Parathyroid adenoma (tissue), 2 donors: ENCODE results near the gene ERAP2.

Source experiments
- H2AFZ ChIP-seq: fragments of 300-600 bp; sonication (generic); one replicate; pipeline ENCODE4 v1.7.0; 2017; ENCODE audit warnings: antibody characterized with exemption, mild to moderate bottlenecking
- H3K27ac ChIP-seq: fragments of 300-600 bp; sonication (generic); one replicate; pipeline ENCODE4 v1.7.0; 2017
- H3K27me3 ChIP-seq: fragments of 300-600 bp; sonication (generic); one replicate; pipeline ENCODE4 v1.7.0; 2017; ENCODE audit warnings: low read length; ENCODE audit not compliant: control insufficient read depth, insufficient read depth
- H3K36me3 ChIP-seq: fragments of 300-600 bp; sonication (generic); one replicate; pipeline ENCODE4 v1.7.0; 2017; ENCODE audit warnings: low read length; ENCODE audit not compliant: control insufficient read depth, insufficient read depth
- H3K4me1 ChIP-seq: fragments of 300-600 bp; sonication (generic); one replicate; pipeline ENCODE4 v1.7.0; 2017; ENCODE audit warnings: control low read depth
- H3K4me2 ChIP-seq: fragments of 300-600 bp; sonication (generic); one replicate; pipeline ENCODE4 v1.7.0; 2017; ENCODE audit warnings: low read length
- H3K4me3 ChIP-seq: fragments of 300-600 bp; sonication (generic); one replicate; pipeline ENCODE4 v1.7.0; 2017; ENCODE audit warnings: low read depth, low read length
- H3K79me2 ChIP-seq: fragments of 300-600 bp; sonication (generic); one replicate; pipeline ENCODE4 v1.7.0; 2017; ENCODE audit warnings: control low read depth
- H3K9ac ChIP-seq: fragments of 300-600 bp; sonication (generic); one replicate; pipeline ENCODE4 v1.7.0; 2017; ENCODE audit warnings: mild to moderate bottlenecking
- H3K9me3 ChIP-seq: fragments of 300-600 bp; sonication (generic); one replicate; pipeline ENCODE4 v1.7.0; 2017; ENCODE audit warnings: low read length; ENCODE audit not compliant: control insufficient read depth
- TF ChIP-seq, protein P1 (sequence below): fragments of 300-600 bp; sonication (generic); IDR thresholded peaks from one replicate; pipeline ENCODE4 v1.7.0; 2017; ENCODE audit warnings: antibody characterized with exemption, mild to moderate bottlenecking
- donor health status: primary hyperparathyroidism.

The ERAP2 gene

DNA sequence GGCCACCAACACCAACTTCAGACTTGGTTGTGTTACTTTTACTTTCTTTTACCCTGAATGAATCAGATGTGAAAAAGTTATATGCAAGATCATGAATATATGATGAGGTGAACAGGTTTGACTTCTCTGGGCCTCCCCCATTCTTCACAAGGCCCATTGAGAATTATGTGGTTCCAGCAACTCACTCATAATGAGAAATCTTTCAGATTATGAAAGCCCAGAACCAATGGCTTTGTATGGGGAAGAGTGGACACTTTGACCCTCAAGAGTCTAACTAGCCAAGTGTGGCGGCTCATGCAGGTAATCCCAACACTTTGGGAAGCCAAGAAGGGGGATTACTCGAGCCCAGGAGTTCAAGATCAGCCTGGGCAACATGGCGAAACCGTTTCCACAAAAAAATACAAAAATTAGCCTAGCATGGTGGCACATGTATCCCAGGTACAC, 43.5 kb downstream of the ERAP2 start:
- no peaks in the 10 kb centered on the region for H3K4me1 ChIP-seq
- no peak overlapping the region for H3K4me3 ChIP-seq
- H3K9ac ChIP-seq = no peak overlapping the region
- no peaks in the 10 kb centered on the region for H3K36me3 ChIP-seq
- no peaks in the 10 kb centered on the region for H3K9me3 ChIP-seq
- H3K27me3 ChIP-seq = no peaks in the 10 kb centered on the region
- TF ChIP-seq, protein P1, sequence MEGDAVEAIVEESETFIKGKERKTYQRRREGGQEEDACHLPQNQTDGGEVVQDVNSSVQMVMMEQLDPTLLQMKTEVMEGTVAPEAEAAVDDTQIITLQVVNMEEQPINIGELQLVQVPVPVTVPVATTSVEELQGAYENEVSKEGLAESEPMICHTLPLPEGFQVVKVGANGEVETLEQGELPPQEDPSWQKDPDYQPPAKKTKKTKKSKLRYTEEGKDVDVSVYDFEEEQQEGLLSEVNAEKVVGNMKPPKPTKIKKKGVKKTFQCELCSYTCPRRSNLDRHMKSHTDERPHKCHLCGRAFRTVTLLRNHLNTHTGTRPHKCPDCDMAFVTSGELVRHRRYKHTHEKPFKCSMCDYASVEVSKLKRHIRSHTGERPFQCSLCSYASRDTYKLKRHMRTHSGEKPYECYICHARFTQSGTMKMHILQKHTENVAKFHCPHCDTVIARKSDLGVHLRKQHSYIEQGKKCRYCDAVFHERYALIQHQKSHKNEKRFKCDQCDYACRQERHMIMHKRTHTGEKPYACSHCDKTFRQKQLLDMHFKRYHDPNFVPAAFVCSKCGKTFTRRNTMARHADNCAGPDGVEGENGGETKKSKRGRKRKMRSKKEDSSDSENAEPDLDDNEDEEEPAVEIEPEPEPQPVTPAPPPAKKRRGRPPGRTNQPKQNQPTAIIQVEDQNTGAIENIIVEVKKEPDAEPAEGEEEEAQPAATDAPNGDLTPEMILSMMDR = no peak
- no peak overlapping the region for H2AFZ ChIP-seq
- no peak overlapping the region for H3K4me2 ChIP-seq
- no peak overlapping the region for H3K27ac ChIP-seq
- no peaks in the 10 kb centered on the region for H3K79me2 ChIP-seq

DNA sequence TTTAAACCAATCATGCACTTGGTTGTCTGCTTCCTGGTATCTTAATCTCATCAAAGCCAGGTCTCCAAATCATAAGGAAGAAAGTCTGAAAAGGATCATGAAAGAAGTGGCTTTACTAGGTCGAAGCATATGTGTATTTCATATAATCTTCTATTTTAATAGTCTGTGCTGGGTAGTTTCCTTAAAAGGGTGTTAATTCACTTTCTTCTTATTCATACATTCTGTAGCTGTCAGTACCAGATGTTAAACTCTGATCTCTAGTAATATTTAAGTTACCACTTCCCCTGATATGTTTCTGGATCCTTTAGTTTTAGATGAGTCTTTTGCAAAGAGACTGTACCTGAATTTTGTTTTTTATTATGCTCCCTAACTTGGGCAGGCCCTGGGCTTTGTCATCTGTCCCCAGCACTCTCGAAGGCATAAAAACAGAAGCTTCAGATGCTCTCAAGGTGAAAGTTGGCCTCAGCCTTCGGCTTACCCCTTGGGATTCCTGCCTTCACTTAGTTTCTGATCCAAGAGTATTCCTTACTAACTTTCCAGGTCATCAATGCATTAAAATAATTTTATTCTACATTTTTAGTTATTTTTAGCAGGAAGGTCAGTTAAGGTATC, 44.5 kb downstream of the ERAP2 start:
- Histone ChIP-seq H2AFZ (no peak overlapping the region), H3K4me1 (no peaks in the 10 kb centered on the region), H3K4me2 (no peak overlapping the region), H3K27me3 (no peaks in the 10 kb centered on the region), H3K79me2 (peaks cover 3% of the 10 kb centered on the region), H3K4me3 (no peak overlapping the region), H3K9me3 (no peaks in the 10 kb centered on the region), H3K36me3 (no peaks in the 10 kb centered on the region), H3K27ac (no peak overlapping the region), H3K9ac (no peak overlapping the region)
- TF ChIP-seq, protein P1 = no peak

DNA sequence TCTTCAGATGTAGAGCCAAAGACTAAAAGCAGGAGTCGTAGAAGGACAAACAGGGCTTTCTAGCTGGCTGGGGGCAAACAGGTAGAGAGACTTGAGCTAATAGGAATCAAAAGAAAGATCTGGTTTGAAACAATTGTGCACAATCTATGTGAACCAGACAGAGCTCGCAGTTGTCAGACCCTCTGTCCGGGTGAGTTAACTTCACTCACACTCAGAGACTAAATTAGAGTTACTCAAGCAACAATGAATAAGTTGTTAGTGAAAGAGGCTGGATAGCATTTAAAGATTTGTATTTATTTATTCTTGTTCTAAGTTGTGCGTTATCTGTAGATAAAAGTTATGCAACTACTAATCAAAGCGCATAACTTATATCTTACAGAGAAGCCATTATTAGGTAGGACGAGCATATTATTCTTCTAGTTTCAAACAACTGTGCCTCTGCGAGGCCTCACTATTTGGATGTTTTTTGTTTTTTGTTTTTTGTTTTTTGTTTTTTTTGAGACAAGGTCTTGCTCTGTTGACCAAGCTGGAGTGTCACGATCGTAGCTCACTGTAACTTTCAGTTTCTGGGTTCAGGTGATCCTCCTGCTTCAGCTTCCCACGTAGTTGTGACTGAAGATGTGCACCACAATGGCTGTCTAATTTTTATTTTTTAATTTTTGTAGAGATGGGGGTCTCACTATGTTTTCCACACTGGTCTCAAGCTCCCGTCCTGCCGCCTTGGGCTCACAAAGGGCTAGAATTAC, 46.4 kb downstream of the ERAP2 start:
- no peak overlapping the region for H3K9ac ChIP-seq
- no peaks in the 10 kb centered on the region for H3K36me3 ChIP-seq

GRCh38 chr5:96924016-96924443, 47.7 kb downstream of the ERAP2 start:
- H3K4me1 ChIP-seq = no peaks in the 10 kb centered on the region
- no peak overlapping the region for H3K4me2 ChIP-seq
- no peaks in the 10 kb centered on the region for H3K27me3 ChIP-seq
- H3K79me2 ChIP-seq = peaks cover 3% of the 10 kb centered on the region
- peak overlapping the region; percentile 51 for H2AFZ ChIP-seq
- H3K27ac ChIP-seq = no peak overlapping the region
- no peak overlapping the region for H3K9ac ChIP-seq
- H3K36me3 ChIP-seq = no peaks in the 10 kb centered on the region
- TF ChIP-seq, protein P1 = no peak
- no peak overlapping the region for H3K4me3 ChIP-seq
- no peaks in the 10 kb centered on the region for H3K9me3 ChIP-seq

More for the DNA sequence above, 46.4 kb downstream of the ERAP2 start:
- Histone ChIP-seq H2AFZ (no peak overlapping the region), H3K4me1 (no peaks in the 10 kb centered on the region), H3K27ac (no peak overlapping the region), H3K79me2 (peaks cover 3% of the 10 kb centered on the region), H3K27me3 (no peaks in the 10 kb centered on the region), H3K9me3 (no peaks in the 10 kb centered on the region), H3K4me3 (no peak overlapping the region), H3K4me2 (no peak overlapping the region)
- TF ChIP-seq, protein P1 = no peak
